ENCODE data around the gene PCNX3.

GRCh38 chr11:65663639-65664200 lies 48.1 kb downstream of the PCNX3 start:
- TF ChIP-seq POLR2A (IDR thresholded peaks at IDR 0.05) (no peak), POLR2AphosphoS5 (IDR thresholded peaks at IDR 0.05) (no peak)
- TF ChIP-seq, protein P1, sequence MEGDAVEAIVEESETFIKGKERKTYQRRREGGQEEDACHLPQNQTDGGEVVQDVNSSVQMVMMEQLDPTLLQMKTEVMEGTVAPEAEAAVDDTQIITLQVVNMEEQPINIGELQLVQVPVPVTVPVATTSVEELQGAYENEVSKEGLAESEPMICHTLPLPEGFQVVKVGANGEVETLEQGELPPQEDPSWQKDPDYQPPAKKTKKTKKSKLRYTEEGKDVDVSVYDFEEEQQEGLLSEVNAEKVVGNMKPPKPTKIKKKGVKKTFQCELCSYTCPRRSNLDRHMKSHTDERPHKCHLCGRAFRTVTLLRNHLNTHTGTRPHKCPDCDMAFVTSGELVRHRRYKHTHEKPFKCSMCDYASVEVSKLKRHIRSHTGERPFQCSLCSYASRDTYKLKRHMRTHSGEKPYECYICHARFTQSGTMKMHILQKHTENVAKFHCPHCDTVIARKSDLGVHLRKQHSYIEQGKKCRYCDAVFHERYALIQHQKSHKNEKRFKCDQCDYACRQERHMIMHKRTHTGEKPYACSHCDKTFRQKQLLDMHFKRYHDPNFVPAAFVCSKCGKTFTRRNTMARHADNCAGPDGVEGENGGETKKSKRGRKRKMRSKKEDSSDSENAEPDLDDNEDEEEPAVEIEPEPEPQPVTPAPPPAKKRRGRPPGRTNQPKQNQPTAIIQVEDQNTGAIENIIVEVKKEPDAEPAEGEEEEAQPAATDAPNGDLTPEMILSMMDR (IDR thresholded peaks at IDR 0.05): no peak
